ENCODE results near the gene KRTAP20-3. TPM values are rescaled to one million over a fixed set of nuclear protein-coding genes. Genes with fewer than 3 reads are reported as not detected.

The KRTAP20-3 gene
- not detected in 2 replicates for total RNA-seq
- polyA plus RNA-seq, result not detected in 2 replicates

- DNase-seq (ENCODE audit: low spot score), result no peak
- WGBS (ENCODE audit: low lambda C conversion rate, missing lambda C conversion rate), result 96% methylated on average over 2 of the region's 2 CpGs
- Histone ChIP-seq H3K27me3 (no peaks in the 10 kb centered on the region), H3K27ac (no peak within 1 kb of the TSS), H3K9me3 (ENCODE audit: low read depth) (no peaks in the 10 kb centered on the region), H3K79me2 (no peaks in the 10 kb centered on the region), H3K4me2 (no peak within 1 kb of the TSS), H2AFZ (no peak within 1 kb of the TSS), H3K4me3 (no peak within 1 kb of the TSS), H3K36me3 (replicated peaks; ENCODE audit: insufficient read depth, low read depth) (no peaks in the 10 kb centered on the region), H3K9me2 (replicated peaks; ENCODE audit: insufficient read depth) (no peaks in the 10 kb centered on the region), H4K20me1 (ENCODE audit: insufficient read depth, poor library complexity, severe bottlenecking) (no peaks in the 10 kb centered on the region), H3K4me1 (ENCODE audit: insufficient read depth) (no peaks in the 10 kb centered on the region)
- TF ChIP-seq EZH2phosphoT487 (IDR thresholded peaks at IDR 0.05; ENCODE audit: low read depth, severe bottlenecking, unreplicated experiment) (no peak), CTCF (IDR thresholded peaks at IDR 0.05; ENCODE audit: poor library complexity) (no peak), EZH2 (IDR thresholded peaks at IDR 0.05; ENCODE audit: borderline replicate concordance) (no peak)
These were observed at the start of gene KRTAP20-3 for GRCh38 chr21:30642564-30642963. Gene KRTAP20-3, plus strand, starts transcription at chr21:30642864.

- WGBS (ENCODE audit: low lambda C conversion rate, missing lambda C conversion rate), result 92% methylated on average over 6 of the region's 6 CpGs
- TF ChIP-seq EZH2 (IDR thresholded peaks at IDR 0.05; ENCODE audit: borderline replicate concordance), result no peak
- TF ChIP-seq CTCF (IDR thresholded peaks at IDR 0.05; ENCODE audit: poor library complexity), result no peak
- TF ChIP-seq EZH2phosphoT487 (IDR thresholded peaks at IDR 0.05; ENCODE audit: low read depth, severe bottlenecking, unreplicated experiment), result no peak
- Histone ChIP-seq H3K9me3 (ENCODE audit: low read depth) (no peaks in the 10 kb centered on the region), H3K27me3 (no peaks in the 10 kb centered on the region), H3K4me2 (no peak within 1 kb of the TSS), H3K9me2 (replicated peaks; ENCODE audit: insufficient read depth) (no peaks in the 10 kb centered on the region), H3K4me3 (no peak within 1 kb of the TSS), H3K4me1 (ENCODE audit: insufficient read depth) (no peaks in the 10 kb centered on the region), H3K79me2 (no peaks in the 10 kb centered on the region), H3K36me3 (replicated peaks; ENCODE audit: insufficient read depth, low read depth) (no peaks in the 10 kb centered on the region), H2AFZ (no peak within 1 kb of the TSS), H4K20me1 (ENCODE audit: insufficient read depth, poor library complexity, severe bottlenecking) (no peaks in the 10 kb centered on the region), H3K27ac (no peak within 1 kb of the TSS)
- DNase-seq (ENCODE audit: low spot score), result no peak
These were observed 43.9 kb upstream of the KRTAP20-3 start, which contains the start of gene KRTAP6-2 for GRCh38 chr21:30598802-30599201. Gene KRTAP6-2, minus strand, starts transcription at chr21:30598902. Its CDS starts 28 bp downstream, at chr21:30598874.

GRCh38 chr21:30600787-30601186 lies 41.9 kb upstream of the KRTAP20-3 start, which contains the start of gene KRTAP22-1:
Gene KRTAP22-1, plus strand, starts transcription at chr21:30601087.
- H3K9me3 ChIP-seq (ENCODE audit: low read depth), result no peaks in the 10 kb centered on the region
- no peak for DNase-seq (ENCODE audit: low spot score)
- H3K27ac ChIP-seq, result no peak within 1 kb of the TSS
- no peak within 1 kb of the TSS for H2AFZ ChIP-seq
- H3K4me3 ChIP-seq, result no peak within 1 kb of the TSS
- H3K9me2 ChIP-seq (replicated peaks; ENCODE audit: insufficient read depth), result no peaks in the 10 kb centered on the region
- H3K36me3 ChIP-seq (replicated peaks; ENCODE audit: insufficient read depth, low read depth), result no peaks in the 10 kb centered on the region
- H4K20me1 ChIP-seq (ENCODE audit: insufficient read depth, poor library complexity, severe bottlenecking), result no peaks in the 10 kb centered on the region
- H3K4me2 ChIP-seq, result no peak within 1 kb of the TSS
- no peaks in the 10 kb centered on the region for H3K79me2 ChIP-seq
- H3K27me3 ChIP-seq, result no peaks in the 10 kb centered on the region
- TF ChIP-seq CTCF (IDR thresholded peaks at IDR 0.05; ENCODE audit: poor library complexity) (no peak), EZH2phosphoT487 (IDR thresholded peaks at IDR 0.05; ENCODE audit: low read depth, severe bottlenecking, unreplicated experiment) (no peak), EZH2 (IDR thresholded peaks at IDR 0.05; ENCODE audit: borderline replicate concordance) (no peak)
- 0% methylated on average over 1 of the region's 1 CpG for WGBS (ENCODE audit: low lambda C conversion rate, missing lambda C conversion rate)
- H3K4me1 ChIP-seq (ENCODE audit: insufficient read depth), result no peaks in the 10 kb centered on the region

Data from hepatocyte (in vitro differentiated cells).